ENCODE results near the gene ADAMTS3. TPM values are rescaled to one million over a fixed set of nuclear protein-coding genes. Genes with fewer than 3 reads are reported as not detected.

The ADAMTS3 gene
- total and polyA plus RNA-seq, 2 donors (not counting 3 experiments of a cell fraction or from before 2014, with no cell fraction given): 0.37 to 1.3 TPM

- H3K4me3 ChIP-seq (replicated peaks in 1 of 3; ENCODE audit: insufficient read depth in 1 of 3, low read depth in 1 of 3, low read length in 3 of 3): no peak overlapping the region
- no peaks in the 10 kb centered on the region for H3K27me3 ChIP-seq (ENCODE audit: control insufficient read depth in 2 of 2, insufficient read depth in 2 of 2, low read length in 2 of 2)
- DNase-seq (ENCODE audit: low read depth, low spot score) (no peak), FAIRE-seq (no peak)
- H3K79me2 ChIP-seq (ENCODE audit: control insufficient read depth, insufficient read depth, low read length): no peaks in the 10 kb centered on the region
- no peaks in the 10 kb centered on the region for H4K20me1 ChIP-seq (replicated peaks; ENCODE audit: control insufficient read depth, extremely low read depth, insufficient read depth, low read length)
- H3K4me1 ChIP-seq (ENCODE audit: control insufficient read depth, extremely low read depth, insufficient read depth, low read length): no peaks in the 10 kb centered on the region
- H3K36me3 ChIP-seq (ENCODE audit: control insufficient read depth in 2 of 2, extremely low read depth in 1 of 2, insufficient read depth in 2 of 2, low read length in 2 of 2): no peaks in the 10 kb centered on the region
- no TSS peak for BruUV-seq (replicated peaks)
- H3K9me1 ChIP-seq (replicated peaks; ENCODE audit: control insufficient read depth, extremely low read depth, insufficient read depth, low read length): no peaks in the 10 kb centered on the region
- dilution Hi-C loops (cut with MboI; ENCODE audit: extremely low pct_ligation_motif_present, low sequenced_read_pairs) (no loop called here), intact Hi-C loops (cut with micrococcal nuclease) (no loop called here)
- H3K9me3 ChIP-seq (replicated peaks; ENCODE audit: control insufficient read depth, insufficient read depth, low read length): no peaks in the 10 kb centered on the region
- H3K4me2 ChIP-seq (ENCODE audit: insufficient read depth, low read length): no peak overlapping the region
- no peak for TF ChIP-seq MAX (IDR thresholded peaks at IDR 0.05; ENCODE audit: insufficient read depth, insufficient read length)
- TF ChIP-seq CTCF (IDR thresholded peaks at IDR 0.05; ENCODE audit: extremely low read depth in 1 of 2, insufficient read depth in 1 of 2, low read depth in 1 of 2, low read length in 2 of 2): no peak
- TF ChIP-seq EZH2 (IDR thresholded peaks at IDR 0.05; ENCODE audit: borderline replicate concordance, low read depth, low read length, severe bottlenecking): no peak
- TF ChIP-seq JUN (IDR thresholded peaks at IDR 0.05; ENCODE audit: borderline replicate concordance, insufficient read depth, insufficient read length, low read depth): no peak
- no peak for TF ChIP-seq GATA2 (IDR thresholded peaks at IDR 0.05; ENCODE audit: insufficient read depth, insufficient read length, low read depth, low read length)
- TF ChIP-seq FOS (IDR thresholded peaks at IDR 0.05; ENCODE audit: borderline replicate concordance, insufficient read depth, low read length): no peak
- no peak for TF ChIP-seq POLR2A (IDR thresholded peaks at IDR 0.05; ENCODE audit: low read depth, low read length)
- TF ChIP-seq MYC (IDR thresholded peaks at IDR 0.05; ENCODE audit: low read depth, low read length): no peak
- no peak for TF ChIP-seq POLR2AphosphoS5 (IDR thresholded peaks at IDR 0.05; ENCODE audit: insufficient read depth, low read depth, low read length)
- ChIA-PET CTCF (no interaction called here), POLR2A (no interaction called here)
- H3K27ac ChIP-seq (ENCODE audit: insufficient read depth, low read depth, low read length): no peak overlapping the region
- H2AFZ ChIP-seq (ENCODE audit: low read depth, low read length): no peak overlapping the region
- no peak overlapping the region for H3K9ac ChIP-seq (replicated peaks; ENCODE audit: extremely low read depth, insufficient read depth, low read length)
Measured at GRCh38 chr4:72338060-72338459, 231.0 kb downstream of the ADAMTS3 start.
